Endothelial cell of umbilical vein (primary cell): ENCODE data around the gene GAL3ST3. TPM values are rescaled to one million over a fixed set of nuclear protein-coding genes. Genes with fewer than 3 reads are reported as not detected.

Source experiments
- BruUV-seq: library from RNA; stranded (reverse); fragments of 400-500 nt; replicated peaks from 2 replicates; lab custom pipeline; 2021; lab: Mats Ljungman, UMichigan
- CTCF ChIA-PET: fragments of 300-600, 350-600 bp; sonication (Branson Sonifier 250); formaldehyde crosslinking; loops from one replicate; lab custom pipeline; 2021; ENCODE audit warnings: antibody characterized with exemption, inconsistent platforms; lab: Charles Lee
- POLR2A ChIA-PET: fragments of 300-600, 350-600 bp; sonication (Branson Sonifier 250); formaldehyde crosslinking; loops from one replicate; lab custom pipeline; 2021; ENCODE audit warnings: antibody characterized with exemption, inconsistent platforms; lab: Charles Lee
- DNase-seq: peaks from one replicate; pipeline ENCODE4 v3.0.0-alpha.2; 2011; ENCODE audit warnings: low read depth, low spot score
- FAIRE-seq: peaks from 2 replicates; lab custom pipeline; 2011; peaks lifted over from hg19 to GRCh38; lab: Jason Lieb, UNC
- H2AFZ ChIP-seq: 2 replicates; pipeline ENCODE4 v1.6.0; 2012; ENCODE audit warnings: low read depth, low read length, control low read depth, inconsistent platforms
- H3K27ac ChIP-seq: 2 replicates; pipeline ENCODE4 v1.5.1; 2011; ENCODE audit warnings: low read depth, mild to moderate bottlenecking, control low read depth, low read length, moderate library complexity; ENCODE audit not compliant: insufficient read depth
- H3K27me3 ChIP-seq, 2 experiments: 2 replicates each; pipeline versions ENCODE4 v1.6.0 to v1.6.1; 2011; ENCODE audit warnings: low read length in 2 of 2, mixed read lengths in 1 of 2; ENCODE audit not compliant: control insufficient read depth in 2 of 2, insufficient read depth in 2 of 2
- H3K36me3 ChIP-seq, 2 experiments: 2 replicates in 1 of 2; 3 replicates in 1 of 2; pipeline ENCODE4 v1.5.1; 2011; ENCODE audit warnings: low read length in 2 of 2, mild to moderate bottlenecking in 1 of 2, moderate library complexity in 1 of 2; ENCODE audit not compliant: control insufficient read depth in 2 of 2, insufficient read depth in 2 of 2; ENCODE audit errors: extremely low read depth in 1 of 2
- H3K4me1 ChIP-seq: 3 replicates; pipeline ENCODE4 v1.5.1; 2011; ENCODE audit warnings: mild to moderate bottlenecking, low read length; ENCODE audit not compliant: control insufficient read depth, insufficient read depth; ENCODE audit errors: extremely low read depth
- H3K4me2 ChIP-seq: 2 replicates; pipeline ENCODE4 v1.6.1; 2011; ENCODE audit warnings: low read length, control low read depth, mixed read lengths; ENCODE audit not compliant: insufficient read depth
- H3K4me3 ChIP-seq, 3 experiments: fragments of 200-600 bp in 1 of 3; sonication (generic), shearing (Covaris generic) in 1 of 3; replicated peaks in 1 of 3; 2 replicates each; pipeline ENCODE4 v1.5.1; 2011 to 2016; ENCODE audit warnings: control low read depth in 3 of 3, low read length in 3 of 3, mild to moderate bottlenecking in 2 of 3, inconsistent platforms in 1 of 3, low read depth in 1 of 3, moderate library complexity in 1 of 3; ENCODE audit not compliant: insufficient read depth in 1 of 3
- H3K79me2 ChIP-seq: 2 replicates; pipeline ENCODE4 v1.6.0; 2012; ENCODE audit warnings: low read length, inconsistent platforms; ENCODE audit not compliant: control insufficient read depth, insufficient read depth
- H3K9ac ChIP-seq: replicated peaks from 2 replicates; pipeline ENCODE3; 2011; ENCODE audit warnings: low read length, control low read depth; ENCODE audit not compliant: insufficient read depth; ENCODE audit errors: extremely low read depth
- H3K9me1 ChIP-seq: replicated peaks from 3 replicates; pipeline ENCODE4 v1.6.0; 2011; ENCODE audit warnings: mild to moderate bottlenecking, low read length; ENCODE audit not compliant: control insufficient read depth, insufficient read depth; ENCODE audit errors: extremely low read depth
- H3K9me3 ChIP-seq: replicated peaks from 2 replicates; pipeline ENCODE4 v1.5.1; 2012; ENCODE audit warnings: low read length, inconsistent platforms; ENCODE audit not compliant: control insufficient read depth, insufficient read depth
- H4K20me1 ChIP-seq: replicated peaks from 2 replicates; pipeline ENCODE3; 2011; ENCODE audit warnings: mild to moderate bottlenecking, low read length; ENCODE audit not compliant: control insufficient read depth, insufficient read depth; ENCODE audit errors: extremely low read depth
- CTCF ChIP-seq, 2 donors: IDR thresholded peaks; 1 replicate in 1 of 2; 2 replicates in 1 of 2; pipeline ENCODE4 v1.5.1; 2011; ENCODE audit warnings: low read length in 2 of 2, mild to moderate bottlenecking in 2 of 2, moderate library complexity in 2 of 2, control low read depth in 1 of 2, inconsistent platforms in 1 of 2, low read depth in 1 of 2; ENCODE audit not compliant: insufficient read depth in 1 of 2; ENCODE audit errors: extremely low read depth in 1 of 2
- EZH2 ChIP-seq: IDR thresholded peaks from 2 replicates; pipeline ENCODE4 v1.6.1; 2012; ENCODE audit warnings: borderline replicate concordance, low read depth, mild to moderate bottlenecking, moderate library complexity, low read length, inconsistent platforms; ENCODE audit not compliant: severe bottlenecking
- FOS ChIP-seq: IDR thresholded peaks from 2 replicates; pipeline ENCODE4 v1.6.1; 2011; ENCODE audit warnings: mild to moderate bottlenecking, low read length, moderate library complexity, borderline replicate concordance; ENCODE audit not compliant: insufficient read depth
- GATA2 ChIP-seq: IDR thresholded peaks from 2 replicates; pipeline ENCODE4 v1.7.0; 2011; ENCODE audit warnings: low read depth, mild to moderate bottlenecking, moderate library complexity, mixed read lengths, low read length; ENCODE audit not compliant: insufficient read length, insufficient read depth
- JUN ChIP-seq: IDR thresholded peaks from 2 replicates; pipeline ENCODE4 v1.6.1; 2011; ENCODE audit warnings: borderline replicate concordance, low read depth; ENCODE audit not compliant: insufficient read length, insufficient read depth
- MYC ChIP-seq: IDR thresholded peaks from one replicate; pipeline ENCODE4 v1.6.1; 2011; ENCODE audit warnings: mild to moderate bottlenecking, low read depth, low read length
- POLR2A ChIP-seq: IDR thresholded peaks from 2 replicates; pipeline ENCODE4 v1.6.1; 2012; ENCODE audit warnings: low read depth, mild to moderate bottlenecking, control low read depth, low read length
- POLR2AphosphoS5 ChIP-seq: IDR thresholded peaks from 2 replicates; pipeline ENCODE4 v1.6.1; 2012; ENCODE audit warnings: low read depth, mild to moderate bottlenecking, control low read depth, low read length, moderate library complexity; ENCODE audit not compliant: insufficient read depth
- dilution Hi-C: fragments of 300-500 bp; cut with MboI; formaldehyde crosslinking; loops from one replicate; pipeline ENCODE4 v1.15.0; 2019; ENCODE audit warnings: low sequenced_read_pairs; ENCODE audit not compliant: extremely low pct_ligation_motif_present
- intact Hi-C: fragments of 100-400 bp; cut with micrococcal nuclease; formaldehyde crosslinking; loops from one replicate; pipeline ENCODE4 v1.10.0; 2022
- polyA plus RNA-seq, 4 experiments: library from polyadenylated mRNA; depleted of rRNA in 3 of 4; stranded (reverse) in 3 of 4; unstranded in 1 of 4; fragments of >200 nt; gene quantifications; 2 replicates each; pipeline versions ENCODE4 v1.2.1 to v1.2.3, GENCODE V29; 2011 to 2012; ENCODE audit warnings: missing spikeins in 1 of 4
- total RNA-seq: library from RNA; stranded (reverse); gene quantifications from 2 replicates; pipeline ENCODE4 v1.2.3, GENCODE V29; 2021

Gene GAL3ST3
- total and polyA plus RNA-seq, 2 donors (not counting 3 experiments of a cell fraction or from before 2014, with no cell fraction given) = 0.15 TPM; not detected in 1

- H3K9ac ChIP-seq = no peak overlapping the region
- peaks cover 9% of the 10 kb centered on the region for H3K4me1 ChIP-seq
- no peaks in the 10 kb centered on the region for H4K20me1 ChIP-seq
- H3K27me3 ChIP-seq = no peaks in the 10 kb centered on the region
- no peaks in the 10 kb centered on the region for H3K9me1 ChIP-seq
- no peak overlapping the region for H2AFZ ChIP-seq
- FAIRE-seq = no peak
- H3K36me3 ChIP-seq = peaks cover 39 to 56% of the 10 kb centered on the region in 2 experiments
- dilution Hi-C loops (no loop called here), intact Hi-C loops (no loop called here)
- peaks cover 28% of the 10 kb centered on the region for H3K79me2 ChIP-seq
- CTCF ChIA-PET = interaction anchor here (0.8 to 1.0 kb wide), 2 partner anchors 11 kb away, joined by 3 to 4 read pairs; no protein-coding TSS in a partner anchor
- TF ChIP-seq POLR2AphosphoS5 = no peak
- TF ChIP-seq EZH2 = no peak
- no peak for TF ChIP-seq GATA2
- TF ChIP-seq FOS = no peak
- TF ChIP-seq POLR2A = no peak
- TF ChIP-seq CTCF (IDR thresholded peaks at IDR 0.05; ENCODE audit: extremely low read depth in 1 of 2, insufficient read depth in 1 of 2, low read depth in 1 of 2, low read length in 2 of 2) = no peak
- no peak for TF ChIP-seq MYC
- no peak for TF ChIP-seq JUN
- no peak for DNase-seq
- H3K9me3 ChIP-seq = no peaks in the 10 kb centered on the region
- BruUV-seq = no TSS peak
- no peak overlapping the region for H3K27ac ChIP-seq
- no peak overlapping the region for H3K4me3 ChIP-seq
- no peak overlapping the region for H3K4me2 ChIP-seq
- POLR2A ChIA-PET = no interaction called here
Observed at GRCh38 chr11:66056501-66056900, 7.5 kb upstream of the GAL3ST3 start.
